ENCODE results near the gene GPHN.

- TF ChIP-seq CTCF (IDR thresholded peaks at IDR 0.05) (no peak), POLR2A (IDR thresholded peaks at IDR 0.05) (no peak)
These were observed 135.4 kb downstream of the GPHN start for GRCh38 chr14:66643344-66643743.

All from thyroid gland (tissue), 4 donors.